Stimulated activated CD8-positive, alpha-beta memory T cell treated with anti-CD3 and anti-CD28 coated beads, Interleukin-15, amount 100 ng/mL, for 48 hours (primary cell): ENCODE results near the gene IGSF9.

ENCODE experiments used
- DNase-seq, 2 donors: peaks; one replicate each; pipeline ENCODE4 v3.0.0-alpha.2; 2020; ENCODE audit warnings: low read depth in 2 of 2

The IGSF9 gene

DNA sequence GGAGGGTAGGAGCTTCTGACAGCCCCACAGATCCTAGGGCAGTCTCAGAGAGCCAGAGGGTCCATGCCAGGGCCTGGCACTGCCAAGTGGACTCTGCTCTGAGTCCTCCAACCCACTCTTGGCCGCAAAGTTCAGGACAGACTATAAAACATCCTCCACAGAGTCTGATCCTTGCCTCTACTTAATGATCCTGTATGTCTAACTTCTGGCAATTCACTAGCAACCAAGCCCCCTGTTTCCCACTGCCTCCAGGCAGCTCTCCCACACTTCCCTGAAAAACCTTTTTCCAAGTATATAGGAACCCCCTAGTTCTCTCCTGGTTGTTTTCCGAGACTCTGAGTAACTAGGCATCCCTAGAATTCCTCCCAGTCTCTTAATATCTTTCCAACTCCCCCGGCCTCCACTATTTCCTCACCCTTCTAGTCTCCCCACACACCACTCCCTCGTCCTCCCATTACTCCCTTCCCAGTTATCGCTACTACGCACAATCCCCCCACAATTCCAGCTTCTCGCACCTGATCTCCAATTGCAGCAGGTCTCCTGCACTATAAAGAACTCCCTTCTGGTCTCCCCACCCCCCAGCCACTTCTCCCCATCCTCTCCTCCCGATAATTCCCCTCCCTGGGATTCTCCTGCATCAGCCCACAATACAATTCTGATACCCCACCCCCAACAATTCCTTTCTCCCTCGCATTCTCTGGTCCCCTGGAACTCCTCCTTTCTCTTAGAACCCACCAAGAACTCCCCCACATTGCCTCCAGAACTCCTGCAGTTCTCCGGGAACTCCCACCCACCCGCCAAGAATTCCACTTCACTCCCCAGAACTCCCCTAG lies 574 bp downstream of the IGSF9 start:
- no peak for DNase-seq

DNA sequence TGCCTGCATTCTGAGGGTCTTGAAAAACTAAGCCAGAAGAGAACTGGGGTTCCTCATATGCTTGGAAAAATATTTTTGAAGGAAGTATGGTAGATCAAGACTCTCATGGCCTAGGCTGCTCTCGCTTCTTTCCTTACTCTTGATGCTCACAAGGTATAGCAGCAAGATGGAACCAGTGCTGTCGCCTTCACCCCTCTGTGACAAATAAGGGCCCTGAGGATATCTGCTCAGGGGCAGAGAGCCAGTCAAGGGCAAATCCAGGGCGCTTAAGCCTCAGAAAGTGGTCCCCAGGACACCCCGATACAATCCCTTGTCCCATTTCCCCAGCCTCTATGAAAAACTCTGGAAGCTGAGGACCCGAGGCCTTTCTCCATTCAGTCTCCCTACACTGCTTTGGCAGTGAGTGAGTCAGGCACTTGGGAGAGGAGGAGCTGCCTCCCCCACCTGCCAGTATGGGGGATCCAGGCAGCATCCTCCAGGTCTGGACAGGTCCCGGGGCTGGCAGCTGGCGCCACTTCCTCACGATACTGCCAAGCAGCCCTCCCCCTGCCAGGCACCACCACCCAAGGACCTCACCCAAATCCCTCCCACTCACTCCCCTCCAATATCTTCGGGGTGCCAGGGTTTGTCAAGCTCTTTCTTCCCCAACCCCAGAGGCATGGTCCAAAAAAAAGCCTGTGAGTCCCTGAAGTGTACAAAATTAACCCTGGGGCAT lies 1.3 kb downstream of the IGSF9 start:
- DNase-seq: no peak

DNA sequence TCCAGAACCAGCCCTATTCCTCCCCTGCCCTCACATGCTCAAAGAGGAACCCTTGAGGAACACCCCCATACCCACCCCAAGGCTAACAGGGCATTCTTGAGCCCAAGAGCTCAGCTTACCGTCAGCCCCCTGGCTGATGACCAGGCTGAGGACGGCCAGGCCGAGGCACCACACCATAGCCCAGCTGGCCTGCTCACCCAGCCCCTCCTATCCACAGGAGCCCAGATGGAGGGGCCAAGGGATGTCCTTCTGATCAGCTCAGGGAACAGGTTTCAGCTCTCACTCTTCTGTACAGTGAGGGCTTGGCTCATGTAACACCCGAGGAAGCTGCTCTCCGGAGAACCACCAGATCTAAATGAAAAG lies 2.2 kb downstream of the IGSF9 start:
- DNase-seq: no peak

DNA sequence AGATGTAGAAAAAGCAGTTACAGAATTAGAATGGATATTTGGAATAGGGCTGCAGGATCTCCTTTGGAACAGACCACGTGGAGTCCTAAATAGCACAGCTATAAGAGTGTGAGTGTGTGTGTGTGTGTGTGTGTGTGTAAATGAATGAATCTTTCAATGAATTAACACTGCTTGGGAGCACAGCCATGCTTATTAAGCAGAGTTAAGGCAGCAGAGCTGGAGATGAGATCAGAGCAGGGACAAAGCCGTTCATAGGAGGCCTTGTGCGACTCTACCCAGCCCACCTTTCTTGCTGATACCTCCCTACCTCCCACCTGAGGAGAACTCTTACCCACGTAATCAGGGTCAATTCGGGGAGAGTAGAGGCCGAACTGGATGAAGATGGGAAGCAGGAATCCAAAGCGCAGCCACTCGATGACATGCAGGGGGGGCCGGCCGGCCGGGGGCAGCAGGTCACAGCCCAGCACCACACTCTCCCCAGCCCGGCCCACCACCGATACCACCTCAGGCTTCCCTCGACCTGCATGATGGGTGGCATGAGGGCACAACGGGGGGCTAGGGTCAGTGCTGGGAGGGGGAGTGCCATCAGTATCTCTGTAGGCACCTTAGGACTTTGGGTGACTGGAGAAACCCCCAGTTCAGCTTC lies 2.7 kb downstream of the IGSF9 start:
- no peak for DNase-seq

DNA sequence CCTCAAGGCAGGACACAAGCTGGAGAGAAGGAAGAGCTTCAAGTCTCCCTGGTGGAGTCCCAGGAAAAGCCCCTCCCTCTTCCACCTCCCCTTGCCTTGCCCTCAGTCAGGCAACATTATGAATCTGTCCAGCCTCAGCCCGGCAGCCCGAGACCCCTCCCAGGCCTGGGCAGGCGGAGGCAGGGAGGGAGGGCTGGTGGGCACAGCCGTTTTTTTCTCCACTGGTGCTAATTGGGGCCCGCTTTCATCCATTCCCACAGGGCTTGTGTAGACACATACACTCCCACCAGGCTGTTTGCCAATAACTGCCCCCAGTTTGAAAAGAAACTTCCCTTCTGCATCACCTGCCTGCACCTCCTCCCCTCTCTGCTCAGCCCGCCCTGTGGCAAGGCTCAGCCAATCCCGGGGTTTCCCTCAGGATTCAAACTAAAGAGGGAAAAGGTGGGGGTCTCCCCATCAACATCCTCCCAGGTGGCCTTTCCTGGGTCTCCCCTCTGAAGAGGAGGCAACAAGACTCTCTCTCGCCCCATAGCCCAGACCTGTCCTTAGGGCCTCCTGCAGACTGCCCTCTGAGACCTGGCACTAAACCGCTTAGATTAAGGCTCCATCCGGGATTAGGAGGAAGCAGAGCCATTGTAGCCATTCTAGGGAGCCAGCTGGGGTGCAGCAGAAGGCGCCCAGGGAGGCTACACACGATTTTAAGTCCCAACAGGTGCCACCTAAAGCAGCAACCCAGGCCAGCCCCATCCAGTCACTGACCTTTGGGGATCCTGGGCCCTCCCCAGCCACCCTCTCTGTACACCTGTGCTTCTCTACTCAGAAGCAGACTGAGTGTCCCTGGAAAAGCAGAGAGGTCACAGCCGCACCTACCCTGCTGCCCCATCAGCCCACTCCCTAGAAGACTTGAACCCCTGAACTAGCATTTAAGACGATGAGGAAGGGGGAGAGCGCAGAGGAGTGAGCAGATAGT lies 3.5 kb downstream of the IGSF9 start:
- DNase-seq: no peak

DNA sequence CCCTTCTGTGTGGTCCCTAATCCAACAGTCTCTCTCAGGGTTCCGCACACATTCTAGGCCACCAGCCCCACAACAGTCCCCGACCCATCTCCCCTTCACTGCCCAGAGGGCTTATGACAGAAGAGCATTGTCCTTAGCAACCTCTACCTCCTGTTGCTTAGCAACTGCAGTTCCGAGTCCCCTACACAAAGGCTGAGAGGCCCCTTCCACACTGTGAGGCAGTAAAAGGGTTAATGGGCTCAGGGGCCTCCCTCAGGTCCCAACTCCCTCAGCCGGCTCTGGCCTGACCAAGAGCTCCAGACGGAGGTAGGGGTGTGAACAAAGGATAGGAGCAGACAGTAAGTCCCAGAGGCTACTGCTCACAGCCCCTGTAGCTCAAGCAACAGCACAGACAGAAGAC lies 4.3 kb downstream of the IGSF9 start:
- no peak for DNase-seq

DNA sequence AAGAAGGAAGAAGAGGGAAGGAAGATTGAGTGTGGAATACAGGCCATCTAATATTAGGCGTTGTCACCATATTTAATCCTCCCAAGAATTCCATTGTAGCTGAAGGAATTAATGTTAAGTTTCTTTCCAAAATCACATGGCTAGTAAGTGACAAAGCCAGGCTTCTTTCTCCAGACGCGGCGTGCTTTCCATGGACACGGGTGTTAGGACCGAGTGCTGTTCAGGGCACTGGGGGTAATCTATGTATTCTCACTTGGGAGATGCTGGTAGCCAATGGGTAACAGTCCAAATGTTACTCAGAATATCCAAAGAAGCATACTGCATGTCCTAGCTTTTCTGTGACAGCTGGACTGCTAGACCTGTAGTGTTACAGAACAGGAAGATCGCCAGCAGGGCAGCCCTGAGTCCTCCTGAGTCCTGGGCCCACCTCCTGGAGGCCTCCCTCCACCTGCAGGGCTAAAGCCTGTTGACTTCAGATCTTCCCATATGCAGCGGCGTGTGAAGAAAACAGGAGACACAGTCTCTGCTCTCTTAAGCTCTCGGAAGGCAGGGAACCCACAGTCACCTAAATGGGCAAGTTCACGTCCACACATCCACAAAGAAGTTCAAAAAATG lies 5.3 kb downstream of the IGSF9 start:
- DNase-seq: no peak

DNA sequence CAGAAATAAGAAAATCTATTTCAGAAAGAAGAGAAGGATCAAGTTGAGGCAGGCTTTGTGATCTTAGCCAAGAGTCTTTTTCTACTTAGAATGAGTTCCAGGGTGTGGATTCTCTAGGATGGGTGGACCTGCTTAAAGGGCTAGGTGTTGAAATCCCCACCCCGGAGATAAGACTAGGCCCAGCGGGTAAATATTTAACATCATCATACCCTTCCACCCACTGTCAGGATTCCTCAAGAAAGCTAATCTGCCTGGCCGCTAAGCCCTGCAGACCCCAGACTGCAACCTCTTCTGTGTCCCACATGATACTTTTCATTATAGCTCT lies 5.8 kb downstream of the IGSF9 start:
- DNase-seq: no peak

DNA sequence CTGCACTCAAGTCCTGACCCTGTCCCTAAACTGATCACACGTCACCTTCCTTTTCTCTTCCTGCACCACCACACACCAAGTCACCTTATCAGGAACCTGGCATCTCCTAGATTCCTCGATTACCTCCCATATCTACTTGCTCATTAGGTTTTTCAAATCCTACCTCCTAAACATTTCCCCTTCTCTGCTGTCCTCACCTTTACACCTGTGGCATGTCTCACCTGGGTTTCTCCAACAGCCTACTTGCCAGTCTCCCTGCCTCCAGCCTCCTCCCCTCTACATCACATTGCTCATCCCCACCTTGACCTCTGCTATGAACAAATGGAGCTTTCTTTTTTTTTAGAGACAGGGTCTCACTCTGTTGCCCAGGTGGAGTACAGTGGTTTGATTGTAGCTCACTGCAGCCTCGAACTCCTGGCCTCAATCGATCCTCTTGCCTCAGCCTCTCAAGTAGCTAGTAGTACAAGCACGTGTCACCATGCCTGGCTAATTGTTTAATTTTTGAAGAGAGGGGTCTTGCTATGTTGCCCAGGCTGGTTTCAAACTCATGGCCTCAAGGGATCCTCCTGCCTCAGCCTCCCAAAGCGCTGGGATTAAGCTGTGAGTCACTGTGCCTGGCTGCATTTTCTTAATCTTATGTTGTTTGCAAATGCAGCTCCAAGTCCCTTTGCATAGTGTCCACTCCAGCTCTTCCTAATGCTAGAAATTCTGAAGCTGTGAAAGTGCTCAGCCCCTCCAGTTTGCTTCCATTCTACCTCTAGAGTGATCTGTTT lies 6.3 kb downstream of the IGSF9 start:
- DNase-seq: no peak

DNA sequence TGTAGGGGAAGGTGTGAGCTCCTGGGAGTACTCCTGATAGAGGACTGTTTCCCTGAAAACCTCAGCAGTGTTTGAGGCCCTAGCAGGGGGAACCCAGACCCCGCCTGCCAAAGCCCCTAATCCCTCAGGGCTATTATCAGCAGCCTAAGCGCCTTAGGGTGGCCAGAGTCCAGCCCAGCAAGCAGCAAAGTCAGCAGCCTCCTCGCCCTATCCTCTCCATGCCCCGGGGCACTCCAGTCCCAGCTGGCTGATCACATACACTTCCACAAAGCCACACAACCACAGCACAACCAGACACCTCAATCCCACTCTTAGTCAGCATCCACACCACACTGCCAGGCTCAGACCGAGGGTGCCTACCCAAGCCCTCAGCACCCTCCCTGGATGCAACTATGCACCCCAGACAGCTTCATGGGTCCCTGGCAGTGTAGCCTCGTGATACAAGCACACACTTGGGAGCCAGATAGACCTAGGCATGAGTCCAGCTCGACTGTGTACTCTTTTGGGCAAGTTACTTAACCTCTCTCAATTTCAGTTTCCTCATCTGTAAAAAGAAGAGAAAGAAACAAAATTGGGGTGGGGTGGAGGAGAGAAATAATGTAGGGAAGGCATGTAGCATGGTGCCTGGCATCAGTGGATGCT lies 7.1 kb downstream of the IGSF9 start:
- no peak for DNase-seq

DNA sequence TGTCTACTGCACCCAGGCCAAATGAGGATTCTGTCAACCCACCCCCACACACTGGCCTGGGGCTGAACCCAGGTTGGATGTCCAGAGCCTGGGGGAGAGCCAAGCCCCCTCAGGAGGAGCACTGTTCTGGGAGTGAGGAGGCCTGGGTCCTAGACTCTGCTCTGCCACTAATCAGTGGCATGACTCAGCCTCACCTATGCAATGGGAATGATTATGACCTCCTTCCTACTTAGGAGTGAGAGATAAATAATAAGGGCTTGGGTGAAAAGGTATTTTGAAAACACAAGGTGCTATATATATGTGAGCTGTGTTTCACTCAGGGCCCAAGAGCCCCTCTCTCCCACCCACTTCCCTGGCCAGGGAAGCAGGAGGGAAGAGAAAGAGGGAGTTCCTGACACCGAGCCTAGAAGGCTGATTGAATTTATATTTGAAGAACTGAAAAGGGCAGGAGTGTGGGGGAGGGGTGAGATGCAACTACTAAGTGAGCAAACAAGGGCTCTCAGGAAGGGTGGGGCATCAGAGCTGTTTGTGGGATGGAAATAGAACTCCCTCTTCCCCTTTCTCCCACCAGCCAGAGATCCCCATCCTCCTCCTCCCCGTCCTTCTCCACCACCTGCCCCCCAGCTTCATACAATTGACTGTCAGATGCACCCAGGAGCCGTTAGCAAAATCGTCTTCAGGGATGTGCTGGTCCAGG lies 8.2 kb downstream of the IGSF9 start:
- no peak for DNase-seq

DNA sequence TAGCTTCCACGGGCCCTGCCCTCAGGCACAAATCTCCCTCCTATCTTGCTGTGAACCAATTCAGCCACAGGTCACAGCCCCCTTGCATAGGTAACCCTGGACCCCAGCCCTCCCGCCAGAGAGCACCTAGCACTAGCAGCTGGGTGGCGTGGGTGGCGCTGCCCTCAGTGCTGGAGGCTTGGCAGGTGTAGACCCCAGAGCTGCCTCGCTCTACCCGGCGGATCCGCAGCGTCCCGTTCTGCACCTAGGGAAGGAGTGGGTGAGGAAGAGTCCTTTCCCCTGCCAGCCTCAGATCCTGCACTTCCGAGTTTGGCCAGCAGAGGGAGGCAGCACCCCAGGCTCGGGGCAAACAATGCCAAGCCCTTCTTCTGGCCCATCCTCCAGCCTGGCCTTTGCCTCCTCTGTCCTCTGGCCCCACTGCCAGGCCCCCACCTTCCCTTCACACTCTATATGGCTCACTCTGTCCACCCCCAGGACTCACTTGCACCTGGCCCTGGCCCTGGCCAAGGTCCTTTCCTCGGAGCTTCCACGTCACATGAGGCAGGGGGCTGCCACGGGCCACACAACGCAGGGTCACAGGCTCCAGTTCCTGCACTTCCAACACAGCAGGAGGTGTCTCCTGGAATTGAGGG lies 9.0 kb downstream of the IGSF9 start:
- DNase-seq: peak; percentile 52 to 66

DNA sequence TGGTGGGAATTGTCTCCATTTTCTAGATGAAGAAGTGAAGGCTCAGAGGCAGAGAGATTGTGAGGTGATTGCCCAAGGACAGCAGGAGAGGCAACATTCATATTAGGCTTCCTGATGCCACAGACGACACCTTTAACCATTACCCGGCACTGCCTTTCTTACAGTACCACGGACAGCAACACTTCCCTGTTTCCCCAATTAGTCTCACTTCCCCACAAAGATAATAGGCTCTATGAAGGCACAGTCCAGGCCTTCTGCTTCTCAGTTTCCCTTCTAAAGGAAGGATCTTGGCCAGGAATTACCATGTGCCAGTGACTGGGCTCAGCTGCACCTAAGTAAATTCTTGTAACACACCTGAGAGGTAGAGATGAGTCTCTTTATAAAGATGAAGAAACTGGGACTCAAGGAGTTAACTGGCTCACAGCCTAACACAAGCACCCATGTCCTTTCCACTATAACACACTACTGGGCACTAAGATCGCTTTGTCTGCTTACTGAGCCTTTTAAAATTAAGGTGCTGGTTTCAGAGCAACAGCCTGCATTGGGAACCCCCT lies 9.6 kb downstream of the IGSF9 start:
- DNase-seq: no peak

DNA sequence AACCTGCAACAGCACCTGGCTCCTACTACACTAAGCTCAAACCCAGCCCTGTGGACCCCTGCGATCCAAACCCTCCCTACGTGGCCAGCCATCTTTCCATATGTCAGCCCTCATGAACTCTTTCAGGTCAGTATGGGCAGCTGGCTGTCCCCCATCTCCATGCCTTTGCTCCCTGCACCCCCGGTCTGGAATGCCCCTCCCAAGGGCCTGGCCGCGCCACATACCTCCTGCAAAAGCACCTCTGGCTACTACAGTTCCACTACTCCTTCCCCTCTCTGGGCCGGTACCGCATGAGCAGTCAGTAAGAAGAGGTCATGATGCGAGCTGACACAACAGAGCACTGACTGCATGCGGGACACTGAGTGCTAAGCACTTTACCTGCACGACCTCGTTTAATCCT lies 10.1 kb downstream of the IGSF9 start:
- no peak for DNase-seq

DNA sequence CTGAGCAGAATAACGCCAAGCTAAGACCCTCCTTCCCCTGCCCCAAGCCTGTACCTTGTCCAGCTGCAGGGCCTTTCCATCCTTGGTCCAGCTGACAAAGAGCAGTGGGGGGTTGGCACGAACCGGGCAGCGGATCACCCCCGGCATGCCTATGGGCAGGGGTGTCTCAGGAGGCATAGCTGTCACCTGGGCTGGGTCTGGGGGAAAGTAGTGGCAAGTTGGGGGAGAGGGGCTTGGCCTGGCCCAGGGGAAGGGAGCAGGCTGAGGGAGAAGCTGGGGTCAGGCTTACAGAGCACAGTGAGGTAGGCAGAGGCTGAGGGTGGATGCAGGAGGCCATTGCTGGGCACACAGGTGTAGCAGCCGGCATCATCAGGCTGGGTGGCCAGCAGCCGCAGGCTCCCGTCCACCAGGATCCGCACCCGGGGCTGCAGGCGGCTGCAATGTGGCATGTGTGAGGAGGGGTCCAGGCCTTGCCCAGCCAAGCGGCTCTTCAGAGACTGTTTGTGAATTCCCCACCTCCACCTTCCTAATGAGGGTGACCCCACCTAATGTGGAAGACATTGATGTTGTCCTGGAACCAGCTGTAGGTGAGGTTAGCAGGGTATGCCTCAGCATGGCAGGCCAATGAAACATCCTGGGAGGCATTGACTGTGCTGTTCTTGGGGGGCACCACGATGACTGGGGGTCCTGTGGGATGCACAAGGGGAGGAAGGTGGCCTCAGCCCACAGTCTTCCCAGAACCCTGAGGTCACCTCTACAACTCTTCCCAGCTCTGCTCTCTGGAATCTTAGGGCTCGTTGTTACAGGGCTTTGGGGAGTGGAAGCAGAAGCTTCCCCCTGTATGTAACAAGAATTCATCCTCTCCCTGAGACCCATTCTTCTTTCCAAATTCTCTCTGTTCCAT lies 11.0 kb downstream of the IGSF9 start:
- no peak for DNase-seq

DNA sequence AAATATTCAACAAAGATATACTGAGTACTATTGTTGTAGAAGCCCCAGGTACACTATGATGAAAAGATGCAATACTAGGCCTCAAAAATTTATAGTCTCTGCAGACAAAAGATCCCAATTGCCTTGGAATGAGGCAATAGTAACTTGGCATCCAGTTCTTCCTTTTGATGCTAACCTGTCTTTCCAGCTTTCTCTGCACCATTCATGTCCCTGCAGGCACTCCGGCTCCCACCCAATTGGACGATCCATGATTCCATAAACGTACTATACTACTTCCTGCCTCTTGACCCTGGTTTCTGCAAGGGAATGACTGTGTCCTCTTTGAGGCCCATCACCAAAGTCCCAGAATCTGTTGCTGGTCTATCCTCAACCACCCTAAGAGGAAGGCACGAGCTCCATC lies 12.1 kb downstream of the IGSF9 start:
- DNase-seq: no peak
